GM21360 (cell line): ENCODE measurements around the gene RPAP2.
A peak's percentile ranks its signal among the peaks of the same experiment; 100 is the strongest.
"Not testable (repeated sequence)": the region's sequence is repeated elsewhere in the genome, so short reads cannot be mapped to it uniquely, and the experiment has no call there.

ENCODE experiments used
- ATAC-seq: cut with Tn5 transposase; IDR thresholded peaks from one replicate; pipeline ENCODE4 v1.9.1; 2021; ENCODE audit warnings: mild to moderate bottlenecking, moderate library complexity; ENCODE audit not compliant: unreplicated experiment

RPAP2 gene

GRCh38 chr1:92374223-92374622 lies 75.4 kb downstream of the RPAP2 start:
- ATAC-seq = no peak

GRCh38 chr1:92376345-92376744 lies 77.5 kb downstream of the RPAP2 start:
- ATAC-seq = no peak

- ATAC-seq = not testable (repeated sequence)
Measured at GRCh38 chr1:92377991-92378390, 79.1 kb downstream of the RPAP2 start.

- ATAC-seq = no peak
Measured at GRCh38 chr1:92380867-92381266, 82.0 kb downstream of the RPAP2 start.

- ATAC-seq = not testable (repeated sequence)
Measured at GRCh38 chr1:92393966-92394365, 95.1 kb downstream of the RPAP2 start.

GRCh38 chr1:92398519-92398918 lies 99.7 kb downstream of the RPAP2 start:
- ATAC-seq = no peak

GRCh38 chr1:92399076-92399475 lies 100.2 kb downstream of the RPAP2 start:
- ATAC-seq = peak; percentile 91

DNA sequence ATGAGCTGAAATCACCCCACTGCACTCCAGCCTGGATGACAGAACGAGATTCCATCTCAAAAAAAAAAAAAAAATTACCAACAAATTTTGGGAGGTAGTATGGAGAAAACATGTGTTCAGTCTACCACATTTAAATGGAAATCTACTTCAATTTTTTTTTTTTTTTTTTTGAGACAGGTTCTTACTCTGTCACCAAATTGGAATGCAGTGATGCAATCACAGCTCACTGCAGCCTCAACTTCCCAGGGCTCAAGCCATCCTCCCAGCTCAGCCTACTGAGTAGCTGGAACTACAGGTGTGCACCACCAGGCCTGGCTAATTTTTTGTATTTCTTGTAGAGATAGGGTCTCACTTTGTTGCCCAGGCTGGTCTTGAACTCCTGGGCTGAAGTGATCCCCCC lies 105.8 kb downstream of the RPAP2 start:
- ATAC-seq = no peak

- no peak for ATAC-seq
Measured at GRCh38 chr1:92408825-92409224, 110.0 kb downstream of the RPAP2 start.

DNA sequence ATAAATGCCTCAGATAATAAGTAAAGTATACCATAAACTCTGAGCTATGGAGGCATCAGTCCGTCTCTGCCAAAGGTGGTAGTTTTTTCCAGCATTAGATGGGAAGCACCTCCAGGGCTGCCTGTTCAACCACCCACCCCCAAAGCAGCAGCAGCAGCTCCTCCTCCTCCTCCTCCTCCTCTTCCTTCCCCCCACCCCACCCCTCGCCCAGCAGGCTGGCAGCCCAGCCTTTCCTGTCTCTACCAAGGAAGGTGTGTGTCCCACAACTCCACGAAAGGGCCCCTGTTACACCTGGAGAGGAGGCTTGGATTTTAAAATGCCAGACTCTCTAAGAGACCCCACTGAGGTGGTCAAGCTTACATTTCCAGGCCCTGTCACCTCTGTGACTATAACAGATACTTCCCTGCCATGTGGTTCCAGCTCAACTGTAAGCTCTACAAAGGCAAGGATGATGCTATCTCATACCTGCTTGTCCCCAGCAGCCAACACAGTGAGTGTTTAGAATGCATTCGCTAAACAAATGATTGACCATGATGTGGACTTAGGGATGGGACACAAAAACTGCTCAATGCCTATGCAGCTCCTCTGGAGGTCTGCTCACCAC lies 111.2 kb downstream of the RPAP2 start:
- no peak for ATAC-seq

DNA sequence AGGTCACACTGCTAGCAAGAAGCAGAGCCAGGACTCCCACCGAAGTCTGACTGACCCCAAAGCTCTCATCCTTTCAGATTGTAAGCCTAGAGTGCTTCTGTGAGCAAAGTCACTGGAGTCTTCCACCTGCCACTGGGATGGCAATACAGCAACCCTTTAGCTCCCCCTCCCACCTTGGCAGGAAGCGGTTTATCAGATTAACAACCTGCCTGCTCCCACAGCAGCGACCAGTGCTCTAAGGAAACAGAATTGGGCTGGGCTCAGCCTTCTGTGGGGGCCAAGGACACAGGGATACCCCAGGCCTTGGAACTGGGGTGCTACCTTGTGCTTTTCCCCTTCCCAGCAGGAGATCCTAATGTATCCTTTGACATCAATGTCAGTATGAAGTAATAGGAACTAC lies 111.8 kb downstream of the RPAP2 start:
- no peak for ATAC-seq

DNA sequence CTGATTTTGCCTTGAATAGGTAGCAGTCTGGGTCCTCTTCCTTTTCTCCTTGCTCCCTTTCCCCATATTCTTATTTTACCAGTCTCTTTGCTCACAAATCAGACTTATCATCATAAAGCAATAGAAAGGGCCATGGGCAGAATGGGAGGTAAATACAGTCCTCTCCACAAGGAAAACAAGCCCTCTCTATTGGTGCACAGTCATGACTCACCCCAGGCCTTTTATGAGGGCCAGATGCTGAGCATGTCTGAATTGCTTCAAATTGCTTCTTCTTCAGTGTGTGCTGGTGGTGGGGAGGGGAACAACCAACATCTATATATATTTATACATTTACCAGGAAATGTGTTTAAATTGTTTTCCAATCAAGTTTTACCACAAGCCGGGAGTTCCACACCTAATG lies 112.7 kb downstream of the RPAP2 start:
- ATAC-seq = no peak

DNA sequence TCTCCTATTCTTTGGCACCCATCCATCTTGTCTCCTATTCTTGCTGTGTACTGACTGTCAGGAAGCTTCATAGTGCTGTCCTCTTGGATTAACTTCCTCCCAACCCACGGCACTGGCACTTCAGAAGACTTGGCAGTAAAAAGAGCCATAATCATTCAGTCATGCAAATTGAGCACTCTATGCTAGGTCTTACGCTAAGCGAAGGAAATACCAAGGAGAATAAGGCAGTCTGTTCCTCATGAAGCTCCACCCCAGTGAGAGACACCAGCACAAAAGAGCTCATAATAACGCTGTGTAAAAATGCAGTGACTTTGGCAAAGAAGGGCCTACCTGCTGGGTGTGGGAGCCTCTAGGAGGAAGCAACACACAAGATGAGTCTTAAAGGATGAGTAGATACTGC lies 120.8 kb downstream of the RPAP2 start:
- no peak for ATAC-seq

DNA sequence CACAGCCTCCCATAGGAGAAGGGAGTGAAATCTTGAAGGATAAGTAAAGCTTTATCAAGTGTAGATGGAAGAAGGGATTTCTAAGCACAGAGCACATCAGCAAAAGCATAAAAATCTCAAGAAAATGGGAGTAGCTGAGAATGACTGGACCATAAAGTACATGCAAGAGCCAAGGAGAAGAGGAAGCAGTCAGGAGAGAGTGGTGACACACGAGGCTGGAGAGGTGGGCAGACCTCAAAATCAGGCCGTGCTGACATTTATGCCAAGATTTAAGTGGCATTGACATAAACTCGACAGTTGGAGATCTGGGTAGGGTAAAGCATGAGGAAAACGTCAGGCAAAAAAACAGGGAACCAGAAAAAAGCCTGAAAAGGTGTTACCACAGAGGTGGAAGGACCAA lies 125.5 kb downstream of the RPAP2 start:
- ATAC-seq = no peak

GRCh38 chr1:92425617-92426016 lies 126.8 kb downstream of the RPAP2 start:
- no peak for ATAC-seq

GRCh38 chr1:92430030-92430429 lies 131.2 kb downstream of the RPAP2 start:
- ATAC-seq = no peak

DNA sequence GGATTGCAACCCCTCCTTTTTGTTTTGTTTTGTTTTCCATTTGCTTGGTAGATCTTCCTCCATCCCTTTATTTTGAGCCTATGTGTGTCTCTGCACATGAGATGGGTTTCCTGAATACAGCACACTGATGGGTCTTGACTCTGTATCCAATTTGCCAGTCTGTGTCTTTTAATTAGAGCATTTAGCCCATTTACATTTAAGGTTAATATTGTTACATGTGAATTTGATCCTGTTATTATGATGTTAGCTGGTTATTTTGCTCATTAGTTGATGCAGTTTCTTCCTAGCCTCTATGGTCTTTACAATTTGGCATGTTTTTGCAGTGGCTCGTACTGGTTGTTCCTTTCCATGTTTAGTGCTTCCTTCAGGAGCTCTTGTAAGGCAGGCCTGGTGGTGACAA lies 135.7 kb downstream of the RPAP2 start:
- not testable (repeated sequence) for ATAC-seq

DNA sequence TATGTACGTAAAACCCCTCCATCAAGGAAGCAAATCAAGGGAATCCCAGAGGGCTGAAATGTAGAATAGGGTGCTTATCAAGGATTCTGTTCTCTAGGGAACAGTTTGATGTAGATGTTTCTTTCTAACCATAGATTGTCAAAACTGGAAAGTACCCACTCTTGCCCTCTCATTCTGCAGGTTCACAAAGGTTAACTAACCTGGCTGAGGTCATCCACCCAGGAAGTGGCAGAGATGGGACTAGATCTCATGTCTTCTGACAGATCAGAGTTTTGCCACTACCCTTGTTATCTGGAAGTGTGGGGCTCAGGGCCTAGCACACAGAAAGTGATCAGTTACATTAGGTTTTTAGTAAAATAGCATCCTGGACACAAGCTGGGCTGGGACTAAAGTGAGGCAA lies 140.4 kb downstream of the RPAP2 start:
- no peak for ATAC-seq

GRCh38 chr1:92441316-92441696 lies 142.4 kb downstream of the RPAP2 start:
- ATAC-seq = no peak

GRCh38 chr1:92441697-92442342 lies 143.0 kb downstream of the RPAP2 start:
- no peak for ATAC-seq

DNA sequence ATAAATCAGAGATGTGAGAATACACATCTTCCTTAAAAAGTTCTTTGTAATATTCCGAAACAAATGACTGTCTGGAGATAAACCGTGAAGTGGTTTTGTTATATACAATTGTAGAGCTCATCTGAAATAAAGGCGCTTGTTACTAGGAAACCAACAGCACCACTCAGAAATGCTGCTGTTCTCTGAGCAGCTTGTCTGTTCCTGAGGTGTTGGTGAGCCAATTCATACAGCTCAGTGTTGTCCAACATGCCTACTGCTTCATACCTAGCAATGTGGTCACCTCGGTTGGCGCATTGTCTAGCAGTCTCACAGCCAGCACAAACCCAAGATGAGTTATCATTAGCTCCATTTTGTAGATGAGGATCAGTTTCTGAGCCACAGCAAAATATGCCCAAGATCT lies 143.5 kb downstream of the RPAP2 start:
- ATAC-seq = no peak

DNA sequence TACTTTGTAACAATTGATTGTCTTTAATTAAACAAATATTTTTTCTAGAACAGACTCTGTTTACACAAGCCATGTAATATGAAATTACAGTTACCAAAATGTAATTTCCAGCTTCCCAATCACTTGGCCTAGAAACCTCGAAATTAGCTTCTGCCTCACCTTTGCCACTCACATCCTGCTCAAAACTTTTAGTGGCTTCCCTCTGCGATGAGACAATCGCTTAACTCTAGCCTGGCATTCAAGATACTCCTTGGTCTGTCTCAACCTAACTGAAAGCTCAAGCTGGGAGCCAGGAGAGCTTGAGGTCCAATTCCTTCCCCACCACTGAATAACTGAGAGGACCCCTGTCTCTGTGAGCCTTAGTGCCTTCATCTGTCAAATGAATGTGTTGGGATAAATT lies 145.0 kb downstream of the RPAP2 start:
- ATAC-seq = no peak

GRCh38 chr1:92444351-92444750 lies 145.5 kb downstream of the RPAP2 start:
- no peak for ATAC-seq
